GM21529 (cell line): ENCODE results near the gene MRPL48.
A peak's percentile ranks its signal among the peaks of the same experiment; 100 is the strongest.
"Not testable (repeated sequence)": the region's sequence is repeated elsewhere in the genome, so short reads cannot be mapped to it uniquely, and the experiment has no call there.

ENCODE experiments used
- ATAC-seq: cut with Tn5 transposase; IDR thresholded peaks from one replicate; pipeline ENCODE4 v1.9.1; 2021; ENCODE audit not compliant: unreplicated experiment

The MRPL48 gene

GRCh38 chr11:73779084-73779902, 8.4 kb upstream of the MRPL48 start:
- peak; percentile 99 for ATAC-seq

GRCh38 chr11:73781303-73781702, 6.4 kb upstream of the MRPL48 start:
- ATAC-seq: no peak

GRCh38 chr11:73783483-73784020, 4.1 kb upstream of the MRPL48 start:
- ATAC-seq: no peak

- ATAC-seq: no peak
These were observed 3.5 kb upstream of the MRPL48 start for GRCh38 chr11:73784080-73784634.

GRCh38 chr11:73784734-73785133, 2.9 kb upstream of the MRPL48 start:
- no peak for ATAC-seq

- not testable (repeated sequence) for ATAC-seq
These were observed 2.2 kb upstream of the MRPL48 start for GRCh38 chr11:73785467-73785866.

- no peak for ATAC-seq
These were observed 527 bp upstream of the MRPL48 start for GRCh38 chr11:73787051-73787642.

GRCh38 chr11:73789279-73789670, 1.6 kb downstream of the MRPL48 start:
- ATAC-seq: no peak

- no peak for ATAC-seq
These were observed 4.9 kb downstream of the MRPL48 start for GRCh38 chr11:73792584-73792983.

- no peak for ATAC-seq
These were observed 8.4 kb downstream of the MRPL48 start for GRCh38 chr11:73795925-73796632.

- no peak for ATAC-seq
These were observed 9.8 kb downstream of the MRPL48 start for GRCh38 chr11:73797457-73797856.

GRCh38 chr11:73800276-73800806, 12.7 kb downstream of the MRPL48 start:
- no peak for ATAC-seq

- ATAC-seq: no peak
These were observed 13.5 kb downstream of the MRPL48 start for GRCh38 chr11:73801136-73801535.

GRCh38 chr11:73804712-73805111, 17.0 kb downstream of the MRPL48 start:
- ATAC-seq: no peak

- ATAC-seq: no peak
These were observed 20.4 kb downstream of the MRPL48 start for GRCh38 chr11:73808052-73808451.

- ATAC-seq: no peak
These were observed 23.0 kb downstream of the MRPL48 start for GRCh38 chr11:73810637-73811036.

- ATAC-seq: no peak
These were observed 24.6 kb downstream of the MRPL48 start for GRCh38 chr11:73812234-73812633.

- no peak for ATAC-seq
These were observed 27.1 kb downstream of the MRPL48 start for GRCh38 chr11:73814812-73815211.

- no peak for ATAC-seq
These were observed 31.2 kb downstream of the MRPL48 start for GRCh38 chr11:73818846-73819245.

- ATAC-seq: no peak
These were observed 42.6 kb downstream of the MRPL48 start for GRCh38 chr11:73830261-73830660.

GRCh38 chr11:73833067-73833466, 45.4 kb downstream of the MRPL48 start:
- ATAC-seq: no peak
